AG10803 (cell line): ENCODE data around the gene CHPF.

Experiments
- DNase-seq: peaks from one replicate; pipeline ENCODE4 v3.0.0; 2010; ENCODE audit warnings: low read depth
- H3K4me3 ChIP-seq: 2 replicates; pipeline ENCODE4 v1.5.1; 2011; ENCODE audit warnings: mild to moderate bottlenecking, low read length, control low read depth
- TF ChIP-seq, protein P1 (sequence below): conservative IDR thresholded peaks from 2 replicates; pipeline ENCODE4 v1.5.1; 2011; ENCODE audit warnings: mild to moderate bottlenecking, low read length, control low read depth, inconsistent platforms

CHPF gene

DNA sequence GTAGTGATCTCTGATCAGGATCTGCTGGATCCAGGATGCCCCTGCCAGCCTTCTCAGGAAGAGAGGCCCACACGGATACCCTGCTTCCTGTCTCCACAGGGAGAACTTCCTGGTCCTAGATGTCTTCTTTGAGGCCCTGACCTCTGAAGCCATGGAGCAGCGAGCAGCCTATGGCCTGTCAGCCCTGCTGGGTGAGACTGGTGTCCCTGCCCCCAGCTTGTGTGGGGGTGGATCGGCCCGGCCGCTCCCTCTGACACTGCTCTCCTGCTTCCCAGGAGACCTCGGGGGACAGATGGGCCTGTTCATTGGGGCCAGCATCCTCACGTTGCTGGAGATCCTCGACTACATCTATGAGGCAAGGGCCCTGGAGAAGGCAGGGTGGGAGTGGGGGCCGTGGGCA lies 6.6 kb downstream of the CHPF start:
- DNase-seq = no peak
- TF ChIP-seq, protein P1, sequence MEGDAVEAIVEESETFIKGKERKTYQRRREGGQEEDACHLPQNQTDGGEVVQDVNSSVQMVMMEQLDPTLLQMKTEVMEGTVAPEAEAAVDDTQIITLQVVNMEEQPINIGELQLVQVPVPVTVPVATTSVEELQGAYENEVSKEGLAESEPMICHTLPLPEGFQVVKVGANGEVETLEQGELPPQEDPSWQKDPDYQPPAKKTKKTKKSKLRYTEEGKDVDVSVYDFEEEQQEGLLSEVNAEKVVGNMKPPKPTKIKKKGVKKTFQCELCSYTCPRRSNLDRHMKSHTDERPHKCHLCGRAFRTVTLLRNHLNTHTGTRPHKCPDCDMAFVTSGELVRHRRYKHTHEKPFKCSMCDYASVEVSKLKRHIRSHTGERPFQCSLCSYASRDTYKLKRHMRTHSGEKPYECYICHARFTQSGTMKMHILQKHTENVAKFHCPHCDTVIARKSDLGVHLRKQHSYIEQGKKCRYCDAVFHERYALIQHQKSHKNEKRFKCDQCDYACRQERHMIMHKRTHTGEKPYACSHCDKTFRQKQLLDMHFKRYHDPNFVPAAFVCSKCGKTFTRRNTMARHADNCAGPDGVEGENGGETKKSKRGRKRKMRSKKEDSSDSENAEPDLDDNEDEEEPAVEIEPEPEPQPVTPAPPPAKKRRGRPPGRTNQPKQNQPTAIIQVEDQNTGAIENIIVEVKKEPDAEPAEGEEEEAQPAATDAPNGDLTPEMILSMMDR = no peak
- no peak overlapping the region for H3K4me3 ChIP-seq

DNA sequence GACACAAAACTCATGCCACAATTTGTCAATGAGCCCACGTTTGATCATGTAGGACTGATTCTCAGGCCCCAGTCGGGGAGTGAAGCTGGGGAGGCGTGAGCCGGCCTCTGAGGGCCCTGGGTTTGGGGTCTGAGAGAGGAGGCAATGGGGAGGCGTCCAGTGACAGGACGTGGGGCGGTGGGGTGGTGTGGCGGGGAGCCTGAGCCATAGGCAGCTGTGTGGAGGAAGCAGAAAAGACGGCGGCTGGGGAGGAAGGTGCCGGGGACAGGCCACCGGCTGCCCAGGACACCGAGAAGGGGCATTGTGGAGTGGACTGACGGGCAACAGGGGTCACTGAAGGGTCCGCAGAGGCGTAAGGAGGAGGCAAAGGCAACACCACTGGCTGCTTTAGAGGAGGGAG lies 7.2 kb downstream of the CHPF start:
- H3K4me3 ChIP-seq = no peak overlapping the region
- DNase-seq = no peak
- TF ChIP-seq, protein P1 = no peak

DNA sequence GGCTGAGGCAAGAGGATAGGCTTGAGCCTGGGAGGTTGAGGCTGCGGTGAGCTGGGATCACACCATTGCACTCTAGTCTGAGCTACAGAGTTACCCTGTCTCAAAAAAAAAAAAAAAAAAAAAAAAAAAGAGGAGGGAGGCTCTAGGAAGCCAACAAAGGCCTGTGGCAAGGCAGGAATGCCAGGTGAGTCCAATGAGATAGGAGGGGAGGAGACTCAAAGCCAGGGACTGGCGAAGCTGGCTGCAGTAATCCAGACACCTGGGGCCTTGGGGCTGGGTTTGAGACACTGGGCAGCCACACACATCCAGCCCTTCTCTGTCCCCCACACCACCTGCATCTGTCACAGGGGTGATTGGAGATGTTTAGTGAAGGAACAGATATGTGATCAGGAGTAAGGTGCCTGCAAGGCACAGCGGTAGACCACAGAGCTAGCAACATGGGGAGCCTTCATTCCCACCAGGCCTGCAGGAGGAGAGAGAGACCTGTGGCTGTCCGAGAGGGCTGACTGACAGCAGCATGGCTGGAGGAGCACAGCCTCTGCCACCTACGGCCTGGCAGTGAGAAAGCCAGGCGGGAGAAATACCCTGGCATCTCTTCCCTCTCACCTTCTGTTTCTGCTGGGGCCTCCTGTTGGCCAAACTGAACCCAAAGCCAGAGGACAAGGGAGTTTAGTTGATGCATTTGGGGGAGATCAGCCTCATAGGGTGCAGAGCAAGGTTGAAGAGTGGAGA lies 9.5 kb downstream of the CHPF start:
- DNase-seq = no peak
- H3K4me3 ChIP-seq = no peak overlapping the region
- TF ChIP-seq, protein P1 = no peak

DNA sequence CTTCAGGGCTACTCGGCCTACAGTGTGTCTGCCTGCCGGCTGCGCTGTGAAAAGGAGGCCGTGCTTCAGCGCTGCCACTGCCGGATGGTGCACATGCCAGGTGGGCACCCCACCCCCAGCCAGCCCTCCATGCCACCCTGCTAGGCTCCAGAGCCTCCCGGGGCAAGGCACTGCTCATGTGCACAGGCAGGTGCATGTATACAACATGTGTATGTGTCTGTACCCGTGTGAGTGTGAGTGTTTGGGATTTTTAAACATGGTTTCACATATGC lies 11.3 kb downstream of the CHPF start:
- no peak for DNase-seq
- TF ChIP-seq, protein P1 = no peak
- H3K4me3 ChIP-seq = no peak overlapping the region

DNA sequence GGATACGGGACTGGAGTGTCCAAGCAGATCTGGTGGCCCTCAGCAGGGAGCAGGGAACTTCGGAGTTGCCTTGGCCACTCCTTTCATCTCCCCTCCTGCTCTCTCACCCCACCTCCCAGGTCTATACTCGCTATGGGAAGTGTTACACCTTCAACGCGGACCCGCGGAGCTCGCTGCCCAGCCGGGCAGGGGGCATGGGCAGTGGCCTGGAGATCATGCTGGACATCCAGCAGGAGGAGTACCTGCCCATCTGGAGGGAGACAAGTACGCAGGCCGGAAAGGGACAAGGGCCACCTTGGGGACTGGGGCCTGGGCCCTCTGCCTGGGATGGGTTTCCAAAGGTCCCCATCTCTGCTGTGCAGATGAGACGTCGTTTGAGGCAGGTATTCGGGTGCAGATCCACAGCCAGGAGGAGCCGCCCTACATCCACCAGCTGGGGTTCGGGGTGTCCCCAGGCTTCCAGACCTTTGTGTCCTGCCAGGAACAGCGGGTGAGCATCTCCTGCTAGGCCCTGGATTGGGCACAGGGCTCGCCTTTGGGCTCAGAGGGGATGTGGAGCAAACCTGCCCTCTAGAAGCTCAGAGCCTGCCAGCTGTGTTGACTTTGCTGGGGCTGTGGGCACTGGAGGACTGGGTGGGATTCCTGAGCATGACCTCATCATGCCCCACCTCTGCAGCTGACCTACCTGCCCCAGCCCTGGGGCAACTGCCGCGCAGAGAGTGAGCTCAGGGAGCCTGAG lies 11.8 kb downstream of the CHPF start:
- no peak for DNase-seq
- TF ChIP-seq, protein P1 = no peak
- no peak overlapping the region for H3K4me3 ChIP-seq

DNA sequence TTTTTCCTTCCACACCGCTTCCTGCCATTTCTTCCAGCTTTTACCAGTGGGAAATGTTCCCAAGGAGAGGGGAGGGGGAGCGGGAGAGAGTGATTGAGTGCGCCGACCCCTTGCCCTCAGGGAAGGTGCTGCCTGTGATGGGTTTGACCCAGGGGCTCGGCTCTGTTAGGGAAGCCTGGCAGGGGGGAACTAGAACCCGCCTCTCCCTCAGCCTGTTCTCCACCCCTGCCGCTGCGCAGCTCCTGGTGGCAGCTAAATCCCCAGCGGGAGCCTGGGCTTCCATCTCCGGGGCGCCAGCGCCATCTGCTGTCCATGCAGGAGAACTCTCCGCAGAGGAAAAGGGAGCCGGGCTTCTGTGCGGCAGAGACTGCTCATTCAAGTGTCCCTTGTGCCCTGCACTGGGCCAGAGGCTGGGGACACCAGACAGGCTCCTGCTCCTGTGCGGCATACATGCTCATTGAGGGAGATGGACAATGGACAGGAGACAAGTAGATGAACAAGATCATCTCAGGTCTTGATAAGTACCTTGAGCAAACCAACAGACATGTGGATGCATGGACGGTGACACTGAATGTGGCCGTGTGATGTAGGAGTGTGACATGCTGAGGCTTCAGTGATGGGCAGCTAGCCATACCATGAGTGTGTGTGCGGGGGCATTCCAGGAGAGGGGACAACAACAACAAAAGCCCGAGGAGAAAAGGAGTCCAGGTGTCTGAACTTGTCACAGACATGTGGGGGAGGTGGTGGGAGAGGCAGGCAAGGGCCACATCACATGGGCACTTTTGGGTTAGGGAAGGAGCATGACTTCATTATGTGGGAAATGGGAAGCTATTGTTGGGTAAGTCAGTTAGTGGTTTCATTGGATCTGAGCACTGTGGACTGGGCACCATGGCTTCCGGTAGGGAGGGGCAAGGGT lies 13.3 kb downstream of the CHPF start:
- DNase-seq = peak; percentile 78
- TF ChIP-seq, protein P1 = peak; percentile 94
- H3K4me3 ChIP-seq = peak overlapping the region; percentile 45
